ENCODE data around the gene P2RY1.

GRCh38 chr3:152826476-152826875, 8.5 kb upstream of the P2RY1 start:
- TF ChIP-seq, protein P1, sequence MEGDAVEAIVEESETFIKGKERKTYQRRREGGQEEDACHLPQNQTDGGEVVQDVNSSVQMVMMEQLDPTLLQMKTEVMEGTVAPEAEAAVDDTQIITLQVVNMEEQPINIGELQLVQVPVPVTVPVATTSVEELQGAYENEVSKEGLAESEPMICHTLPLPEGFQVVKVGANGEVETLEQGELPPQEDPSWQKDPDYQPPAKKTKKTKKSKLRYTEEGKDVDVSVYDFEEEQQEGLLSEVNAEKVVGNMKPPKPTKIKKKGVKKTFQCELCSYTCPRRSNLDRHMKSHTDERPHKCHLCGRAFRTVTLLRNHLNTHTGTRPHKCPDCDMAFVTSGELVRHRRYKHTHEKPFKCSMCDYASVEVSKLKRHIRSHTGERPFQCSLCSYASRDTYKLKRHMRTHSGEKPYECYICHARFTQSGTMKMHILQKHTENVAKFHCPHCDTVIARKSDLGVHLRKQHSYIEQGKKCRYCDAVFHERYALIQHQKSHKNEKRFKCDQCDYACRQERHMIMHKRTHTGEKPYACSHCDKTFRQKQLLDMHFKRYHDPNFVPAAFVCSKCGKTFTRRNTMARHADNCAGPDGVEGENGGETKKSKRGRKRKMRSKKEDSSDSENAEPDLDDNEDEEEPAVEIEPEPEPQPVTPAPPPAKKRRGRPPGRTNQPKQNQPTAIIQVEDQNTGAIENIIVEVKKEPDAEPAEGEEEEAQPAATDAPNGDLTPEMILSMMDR (IDR thresholded peaks at IDR 0.05) = no peak
- no peak for TF ChIP-seq EP300 (IDR thresholded peaks at IDR 0.05)
- no peak for TF ChIP-seq POLR2A (IDR thresholded peaks at IDR 0.05)

Data from gastroesophageal sphincter (tissue), 3 donors.